Uterus (tissue), 2 donors: ENCODE measurements around the gene PFKFB1.

Experiments
- CTCF ChIP-seq, 4 experiments: fragments of 200-600 bp in 2 of 4; fragments of 450-650 bp in 2 of 4; sonication (generic) in 2 of 4; IDR thresholded peaks; one replicate each; pipeline ENCODE4 v1.5.1; 2016 to 2019; ENCODE audit warnings: antibody characterized with exemption in 4 of 4, mild to moderate bottlenecking in 2 of 4, moderate library complexity in 1 of 4
- POLR2A ChIP-seq, 2 donors: fragments of 450-650 bp; IDR thresholded peaks; one replicate each; pipeline ENCODE4 v1.6.1; 2016; ENCODE audit warnings: antibody characterized with exemption in 2 of 2, mild to moderate bottlenecking in 1 of 2, moderate library complexity in 1 of 2

GRCh38 chrX:55033429-55033828, 39.4 kb upstream of the PFKFB1 start:
- TF ChIP-seq CTCF (IDR thresholded peaks at IDR 0.05) = no peak
- no peak for TF ChIP-seq POLR2A (IDR thresholded peaks at IDR 0.05)
